VCaP (cell line): ENCODE measurements around the gene MKRN2.

Experiments
- H3K27ac ChIP-seq: fragments of 450-650 bp; 2 replicates; pipeline ENCODE4 v1.5.1; 2017
- CTCF ChIP-seq: fragments of 450-650 bp; conservative IDR thresholded peaks from 2 replicates; pipeline ENCODE4 v1.5.1; 2017; ENCODE audit warnings: mild to moderate bottlenecking, moderate library complexity

Gene MKRN2

DNA sequence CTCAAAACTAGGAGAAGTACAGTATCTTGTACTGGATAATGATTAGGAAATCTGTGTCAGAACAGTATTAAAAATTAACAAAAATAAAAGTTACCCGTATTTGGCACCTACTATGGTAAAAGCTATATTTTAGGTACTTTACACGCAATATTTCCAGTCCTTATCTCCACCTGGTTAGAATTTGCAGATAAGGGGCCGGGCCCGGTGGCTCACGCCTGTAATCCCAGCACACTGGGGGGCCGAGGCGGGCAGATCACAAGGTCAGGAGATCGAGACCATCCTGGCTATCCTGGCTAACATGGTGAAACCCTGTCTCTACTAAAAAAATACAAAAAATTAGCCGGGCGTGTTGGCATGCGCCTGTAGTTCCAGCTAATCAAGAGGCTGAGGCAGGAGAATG, 40.0 kb upstream of the MKRN2 start:
- H3K27ac ChIP-seq, result peak overlapping the region; percentile 34
- no peak for TF ChIP-seq CTCF

DNA sequence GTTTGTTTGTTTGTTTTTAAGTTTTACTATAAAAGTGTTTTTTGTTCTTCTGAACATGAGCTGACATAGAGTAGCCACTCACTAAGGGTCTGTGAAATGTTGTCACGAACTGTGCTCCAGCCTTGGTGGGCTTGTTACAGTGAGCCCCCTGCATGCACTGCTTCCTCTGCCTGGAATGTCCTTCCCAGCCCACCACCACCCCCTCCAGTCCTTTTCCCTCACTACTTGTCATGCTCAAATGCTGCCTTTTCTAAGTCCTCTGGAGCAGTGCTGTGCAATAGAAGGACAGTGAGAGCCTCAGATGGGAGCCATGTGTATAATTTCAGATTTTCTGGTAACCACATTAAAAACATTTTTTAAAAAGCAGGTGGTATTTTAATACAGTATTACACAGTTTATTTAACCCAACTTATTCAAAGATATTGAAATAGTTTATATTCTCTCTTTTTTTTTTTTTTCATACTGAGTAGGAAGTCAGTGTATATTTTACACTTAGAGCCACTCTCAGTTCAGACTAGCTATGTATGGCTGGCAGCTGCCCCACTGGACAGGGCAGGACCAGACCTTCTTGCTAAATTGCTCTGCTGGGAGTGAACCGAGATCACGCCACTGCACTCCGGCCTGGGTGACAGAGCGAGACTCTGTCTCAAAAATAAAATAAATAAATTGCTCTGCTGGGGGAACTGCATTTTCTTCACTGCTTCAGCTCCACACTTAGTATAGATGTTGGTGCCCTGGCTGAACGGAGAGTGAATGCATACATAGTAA, 38.4 kb upstream of the MKRN2 start:
- peak overlapping the region; percentile 34; the same call in 1 of the 2 replicates for H3K27ac ChIP-seq
- TF ChIP-seq CTCF, result no peak

DNA sequence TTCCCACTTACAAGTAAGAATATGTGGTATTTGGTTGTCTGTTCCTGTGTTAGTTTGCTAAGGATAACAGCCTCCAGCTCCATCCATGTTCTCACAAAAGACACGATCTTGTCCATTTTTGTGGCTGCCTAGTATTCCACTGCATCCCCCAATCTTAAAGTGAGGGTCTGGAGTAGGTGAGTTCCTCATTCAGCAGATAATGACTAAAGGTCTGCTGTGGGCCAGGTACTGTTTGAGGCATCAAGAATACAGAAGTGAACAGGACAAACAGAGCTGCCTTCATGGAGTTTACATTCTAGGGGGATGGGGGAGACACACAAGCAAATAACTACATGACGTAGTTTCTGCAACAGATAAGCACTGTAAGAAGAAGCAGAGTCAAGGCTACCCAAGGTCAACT, 35.9 kb upstream of the MKRN2 start:
- no peak for TF ChIP-seq CTCF
- peak overlapping the region; percentile 1; the same call in 1 of the 2 replicates for H3K27ac ChIP-seq

DNA sequence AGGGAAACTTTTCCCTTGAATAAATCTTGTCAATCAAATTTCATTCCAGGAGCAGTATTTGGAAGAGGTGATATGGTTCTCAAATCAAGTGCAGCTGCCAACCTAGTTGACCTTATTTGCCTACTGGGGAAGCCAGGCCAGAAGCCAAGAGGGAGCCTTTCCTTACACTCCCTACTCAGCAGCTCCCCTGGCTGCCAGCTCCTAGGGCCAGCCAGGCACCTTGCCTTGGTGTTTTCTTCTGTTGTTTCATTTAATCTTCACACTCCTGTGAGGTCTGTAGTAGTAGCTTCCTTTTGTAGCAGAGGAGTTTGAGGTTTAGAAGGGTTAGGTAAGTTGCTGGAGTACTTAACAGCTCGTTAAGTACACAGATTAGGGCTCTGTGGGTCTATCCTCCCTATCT, 34.2 kb upstream of the MKRN2 start:
- peak; percentile 40; the same call in 1 of the 2 replicates for TF ChIP-seq CTCF
- peak overlapping the region; percentile 26 for H3K27ac ChIP-seq

DNA sequence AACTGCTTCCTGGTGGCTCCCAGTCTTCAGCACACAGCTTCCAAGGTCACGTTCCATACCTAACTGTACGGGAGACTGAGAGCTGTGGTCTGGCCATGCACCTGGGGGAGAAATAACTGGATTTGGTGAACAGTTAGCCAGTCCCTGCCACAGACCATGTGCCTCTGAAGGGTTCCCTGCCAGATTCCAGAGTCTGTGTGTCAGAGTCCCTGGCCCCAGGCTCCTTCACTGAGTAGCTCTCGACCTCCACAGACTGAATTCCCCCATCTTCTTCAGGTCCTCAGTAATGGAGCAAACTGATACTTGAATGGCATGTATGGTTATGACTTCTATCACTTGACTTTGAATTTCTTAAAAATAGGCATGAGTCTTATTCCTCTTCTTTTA, 29.1 kb upstream of the MKRN2 start:
- TF ChIP-seq CTCF, result no peak
- H3K27ac ChIP-seq, result no peak overlapping the region

- no peak for TF ChIP-seq CTCF
- no peak overlapping the region for H3K27ac ChIP-seq
Observed at GRCh38 chr3:12532182-12532581, 24.7 kb upstream of the MKRN2 start.

DNA sequence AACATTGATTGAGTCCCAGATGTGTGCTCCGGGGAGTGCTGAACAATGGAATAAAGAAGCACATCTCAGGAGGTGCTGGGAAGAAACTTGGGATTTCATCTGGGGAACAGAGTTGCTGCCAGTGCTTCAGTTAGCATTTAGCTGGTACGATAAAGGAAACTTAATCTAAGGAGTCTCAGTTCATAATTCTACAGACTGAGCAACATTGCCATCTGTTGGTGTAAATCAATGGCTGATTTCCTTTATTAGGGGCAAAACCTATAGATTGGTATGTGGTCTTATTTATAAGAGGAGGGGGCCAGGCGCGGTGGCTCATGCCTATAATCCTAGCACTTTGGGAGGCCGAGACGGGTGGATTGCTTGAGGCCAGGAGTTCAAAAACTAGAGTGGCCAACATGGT, 20.5 kb upstream of the MKRN2 start:
- peak; percentile 22; the same call in 1 of the 2 replicates for TF ChIP-seq CTCF
- H3K27ac ChIP-seq, result no peak overlapping the region
